Measurements from ENCODE around the gene NPY5R. TPM values are rescaled to one million over a fixed set of nuclear protein-coding genes. Genes with fewer than 3 reads are reported as not detected.

NPY5R gene
- total RNA-seq, 4 donors from 2014 or later, result 1.7 TPM; not detected in 3

GRCh38 chr4:163372029-163372428, 28.3 kb downstream of the NPY5R start:
- no peak for TF ChIP-seq CTCF (IDR thresholded peaks at IDR 0.05)
- no peak for TF ChIP-seq POLR2A (IDR thresholded peaks at IDR 0.05)
- no peaks in the 10 kb centered on the region for H3K4me1 ChIP-seq

GRCh38 chr4:163378661-163379060, 35.0 kb downstream of the NPY5R start:
- Histone ChIP-seq H3K27ac (no peak overlapping the region), H3K36me3 (no peaks in the 10 kb centered on the region), H3K9me3 (no peaks in the 10 kb centered on the region), H3K4me3 (no peak overlapping the region), H3K27me3 (no peaks in the 10 kb centered on the region), H3K4me1 (no peaks in the 10 kb centered on the region)
- no peak for TF ChIP-seq POLR2A (IDR thresholded peaks at IDR 0.05)
- TF ChIP-seq CTCF (IDR thresholded peaks at IDR 0.05), result no peak
- DNase-seq, result no peak

More at GRCh38 chr4:163372029-163372428, 28.3 kb downstream of the NPY5R start:
- H3K27me3 ChIP-seq, result no peaks in the 10 kb centered on the region
- no peaks in the 10 kb centered on the region for H3K9me3 ChIP-seq
- DNase-seq, result no peak
- no peak overlapping the region for H3K4me3 ChIP-seq
- H3K27ac ChIP-seq, result no peak overlapping the region
- H3K36me3 ChIP-seq, result no peaks in the 10 kb centered on the region

GRCh38 chr4:163380703-163381102, 37.0 kb downstream of the NPY5R start:
- Histone ChIP-seq H3K36me3 (no peaks in the 10 kb centered on the region), H3K9me3 (no peaks in the 10 kb centered on the region), H3K4me3 (no peak overlapping the region), H3K27ac (no peak overlapping the region), H3K27me3 (no peaks in the 10 kb centered on the region), H3K4me1 (no peaks in the 10 kb centered on the region)
- no peak for TF ChIP-seq POLR2A (IDR thresholded peaks at IDR 0.05)
- TF ChIP-seq CTCF (IDR thresholded peaks at IDR 0.05), result no peak
- DNase-seq, result no peak

- no peaks in the 10 kb centered on the region for H3K4me1 ChIP-seq
- no peak overlapping the region for H3K27ac ChIP-seq
- no peaks in the 10 kb centered on the region for H3K36me3 ChIP-seq
- no peak overlapping the region for H3K4me3 ChIP-seq
- TF ChIP-seq CTCF (IDR thresholded peaks at IDR 0.05) (no peak), POLR2A (IDR thresholded peaks at IDR 0.05) (no peak)
- H3K27me3 ChIP-seq, result no peaks in the 10 kb centered on the region
- no peak for DNase-seq
- H3K9me3 ChIP-seq, result no peaks in the 10 kb centered on the region
Measured at GRCh38 chr4:163382178-163382869, 38.6 kb downstream of the NPY5R start.

GRCh38 chr4:163384434-163384833, 40.7 kb downstream of the NPY5R start:
- no peak for DNase-seq
- TF ChIP-seq CTCF (IDR thresholded peaks at IDR 0.05) (no peak), POLR2A (IDR thresholded peaks at IDR 0.05) (no peak)
- H3K27me3 ChIP-seq, result no peaks in the 10 kb centered on the region
- no peak overlapping the region for H3K27ac ChIP-seq
- H3K4me1 ChIP-seq, result no peaks in the 10 kb centered on the region
- no peak overlapping the region for H3K4me3 ChIP-seq
- H3K36me3 ChIP-seq, result no peaks in the 10 kb centered on the region
- no peaks in the 10 kb centered on the region for H3K9me3 ChIP-seq

All from Peyer's patch (tissue), 4 donors.